K562 (cell line): ENCODE data around the gene NOTO. TPM values are rescaled to one million over a fixed set of nuclear protein-coding genes. Genes with fewer than 3 reads are reported as not detected.

Experiments
- ATF7 ChIP-seq: fragments of 450-650 bp; IDR thresholded peaks from 2 replicates; pipeline ENCODE4 v1.7.1; 2014; ENCODE audit warnings: mild to moderate bottlenecking, moderate library complexity
- BHLHE40 ChIP-seq: IDR thresholded peaks from 2 replicates; pipeline ENCODE4 v1.6.1; 2011; ENCODE audit warnings: low read length, improper control_type of control experiment
- CBFA2T2 ChIP-seq: fragments of 450-650 bp; conservative IDR thresholded peaks from 2 replicates; pipeline ENCODE4 v1.6.1; 2017; ENCODE audit warnings: mild to moderate bottlenecking
- CBX2 ChIP-seq: fragments of 200-600 bp; sonication (generic); IDR thresholded peaks from one replicate; pipeline ENCODE4 v1.6.1; 2012; ENCODE audit warnings: mild to moderate bottlenecking, low read length, inconsistent platforms; ENCODE audit not compliant: insufficient read depth, poor library complexity, severe bottlenecking
- EP300 ChIP-seq: IDR thresholded peaks from 2 replicates; pipeline ENCODE4 v1.6.1; 2012; ENCODE audit warnings: low read length, improper control_type of control experiment
- GTF2E2 ChIP-seq: fragments of 200-800 bp; sonication (Bioruptor generic); IDR thresholded peaks from 2 replicates; pipeline ENCODE4 v1.6.1; 2016; ENCODE audit warnings: missing genetic modification characterization, missing compliant biosample characterization
- HMG20A ChIP-seq: fragments of 450-650 bp; formaldehyde crosslinking; conservative IDR thresholded peaks from 2 replicates; pipeline ENCODE4 v1.4.0; 2020; ENCODE audit warnings: mild to moderate bottlenecking, mixed read lengths
- HMG20B ChIP-seq: fragments of 250-450 bp; sonication (Bioruptor Pico); IDR thresholded peaks from 2 replicates; pipeline ENCODE4 v1.5.0; 2021; ENCODE audit warnings: mild to moderate bottlenecking
- HOXB6 ChIP-seq: fragments of 250-450 bp; sonication (Bioruptor Pico); IDR thresholded peaks from 2 replicates; pipeline ENCODE4 v1.5.1; 2022; ENCODE audit warnings: mild to moderate bottlenecking, borderline replicate concordance
- MED1 ChIP-seq: sonication (generic); formaldehyde crosslinking; IDR thresholded peaks from 2 replicates; pipeline ENCODE4 v1.8.1; 2023; ENCODE audit warnings: missing genetic modification reagents, borderline replicate concordance
- NONO ChIP-seq, 2 experiments: fragments of 200-400 bp in 1 of 2; fragments of 450-650 bp in 1 of 2; formaldehyde crosslinking in 1 of 2; IDR thresholded peaks; 2 replicates each; pipeline ENCODE4 v1.6.1; 2017; ENCODE audit warnings: low read depth in 2 of 2, mild to moderate bottlenecking in 2 of 2, moderate library complexity in 2 of 2, low read length in 1 of 2
- NR3C1 ChIP-seq: sonication (generic); formaldehyde crosslinking; IDR thresholded peaks from 2 replicates; pipeline ENCODE4 v1.8.1; 2022; ENCODE audit warnings: missing genetic modification reagents
- PRMT5 ChIP-seq: sonication (generic); formaldehyde crosslinking; IDR thresholded peaks from 2 replicates; pipeline ENCODE4 v1.5.0; 2020; ENCODE audit warnings: missing genetic modification reagents
- SMAD3 ChIP-seq: fragments of 450-650 bp; formaldehyde crosslinking; conservative IDR thresholded peaks from 2 replicates; pipeline ENCODE4 v1.4.0; 2020; ENCODE audit warnings: mild to moderate bottlenecking
- TAL1 ChIP-seq: fragments of 450-650 bp; IDR thresholded peaks from 2 replicates; pipeline ENCODE4 v1.6.1; 2016; ENCODE audit warnings: mild to moderate bottlenecking
- TEAD2 ChIP-seq: fragments of 450-650 bp; IDR thresholded peaks from 2 replicates; pipeline ENCODE4 v1.6.1; 2016; ENCODE audit warnings: missing genetic modification characterization, control low read depth, missing compliant biosample characterization
- ZNF134 ChIP-seq: fragments of 250-450 bp; sonication (Bioruptor Pico); conservative IDR thresholded peaks from 2 replicates; pipeline ENCODE4 v1.4.0; 2020
- ZNF165 ChIP-seq: fragments of 250-450 bp; sonication (Bioruptor Pico); IDR thresholded peaks from 2 replicates; pipeline ENCODE4 v1.4.0; 2020; ENCODE audit warnings: borderline replicate concordance
- ZNF197 ChIP-seq: fragments of 200-800 bp; sonication (Bioruptor generic); IDR thresholded peaks from 2 replicates; pipeline ENCODE4 v1.6.1; 2016; ENCODE audit warnings: low read depth, missing genetic modification characterization, missing compliant biosample characterization
- ZNF212 ChIP-seq: fragments of 450-650 bp; formaldehyde crosslinking; IDR thresholded peaks from 2 replicates; pipeline ENCODE4 v1.4.0; 2020; ENCODE audit warnings: mild to moderate bottlenecking
- ZNF239 ChIP-seq: fragments of 250-450 bp; sonication (Bioruptor Pico); IDR thresholded peaks from 2 replicates; pipeline ENCODE4 v1.4.0; 2020; ENCODE audit warnings: mild to moderate bottlenecking
- ZNF384 ChIP-seq: IDR thresholded peaks from 2 replicates; pipeline ENCODE4 v1.6.1; 2012; ENCODE audit warnings: low read depth, low read length, improper control_type of control experiment
- ZSCAN29 ChIP-seq: fragments of 450-650 bp; IDR thresholded peaks from 2 replicates; pipeline ENCODE4 v1.6.1; 2017
- polyA plus RNA-seq, 8 experiments: library from polyadenylated mRNA; depleted of rRNA in 4 of 8; stranded (reverse) in 5 of 8; unstranded in 3 of 8; fragments of >200 nt; fragmentation: Nextera tagmentation in 2 of 8; fragmentation: Illumina TruSeq in 1 of 8; extraction: Ambion mirVana in 2 of 8; extraction: Trizol in 1 of 8; gene quantifications; 2 replicates each; pipeline versions ENCODE4 v1.2.1 to v1.2.3, GENCODE V29; 2011 to 2014; ENCODE audit warnings: inconsistent platforms in 1 of 8, missing spikeins in 1 of 8
- total RNA-seq, 7 experiments: library from RNA; depleted of rRNA in 6 of 7; stranded (reverse); fragments of >200 nt in 6 of 7; fragmentation: Illumina TruSeq in 2 of 7; extraction: Trizol in 2 of 7; gene quantifications; 2 replicates each; pipeline versions ENCODE4 v1.2.1 to v1.2.3, GENCODE V29; 2011 to 2021; ENCODE audit warnings: low replicate concordance in 1 of 7
- TF ChIP-seq, protein P1 (sequence below), 2 experiments: fragments of 450-650 bp in 1 of 2; sonication (generic) in 1 of 2; formaldehyde crosslinking in 1 of 2; IDR thresholded peaks in 1 of 2; conservative IDR thresholded peaks in 1 of 2; 2 replicates each; pipeline versions ENCODE4 v1.6.1 to v1.8.1; 2016 to 2023; ENCODE audit warnings: mild to moderate bottlenecking in 2 of 2, moderate library complexity in 2 of 2, inconsistent platforms in 1 of 2, missing genetic modification reagents in 1 of 2
- TF ChIP-seq, protein P2 (sequence below): fragments of 250-450 bp; sonication (Bioruptor Pico); IDR thresholded peaks from 2 replicates; pipeline ENCODE4 v1.8.0; 2022; ENCODE audit warnings: inconsistent platforms
- TF ChIP-seq, protein P3 (sequence below): fragments of 450-650 bp; IDR thresholded peaks from 2 replicates; pipeline ENCODE4 v1.6.1; 2016; ENCODE audit warnings: antibody characterized with exemption

NOTO gene
- total and polyA plus RNA-seq, 9 of the 15 experiments (the other 6 are each of a cell fraction or from before 2014, with no cell fraction given): not detected

DNA sequence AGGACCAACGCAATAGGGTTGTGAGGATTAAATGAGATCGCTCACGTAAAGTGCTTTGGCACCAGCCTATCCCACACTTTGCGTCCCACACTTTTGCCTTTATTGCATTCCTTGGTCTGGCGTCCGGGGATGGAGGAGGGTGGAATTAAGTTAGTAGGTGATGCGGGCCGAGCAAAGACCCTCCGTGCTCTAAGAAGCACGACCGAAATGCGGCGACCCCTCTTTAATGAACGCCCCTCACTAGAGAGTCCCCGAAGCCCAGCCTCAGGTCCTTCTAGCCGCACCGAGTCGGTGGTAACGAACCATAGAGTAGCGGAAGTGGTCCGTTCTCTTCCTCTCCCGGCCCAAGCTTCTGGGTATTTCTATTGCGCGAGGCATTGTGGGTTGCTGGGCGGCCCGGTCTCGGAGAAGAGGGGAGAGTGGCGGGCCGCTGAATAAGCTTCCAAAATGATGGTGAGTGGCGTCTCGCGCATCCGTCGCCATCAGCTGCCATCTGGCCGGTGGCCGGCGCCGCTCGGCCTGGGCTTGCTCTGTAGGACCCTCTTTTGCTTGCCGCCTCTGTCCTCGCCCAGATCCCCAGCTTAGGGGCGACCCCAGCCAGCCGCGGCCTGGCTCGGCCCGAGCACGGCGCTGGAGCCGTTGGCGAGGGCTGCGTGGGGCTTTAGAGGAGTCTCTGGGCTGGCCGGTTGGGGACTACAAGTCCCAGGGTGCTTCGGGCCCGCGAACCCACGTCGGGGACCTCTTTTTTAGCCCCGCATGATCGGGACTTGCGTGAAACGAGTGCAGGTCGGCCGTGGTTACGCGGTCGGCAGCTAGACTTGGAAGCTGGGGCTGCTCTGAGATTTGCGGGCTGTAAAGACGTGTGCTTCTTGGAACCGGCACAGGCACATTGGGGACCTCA, 31.8 kb downstream of the NOTO start, which contains the start of gene CCT7 (continued):
- TF ChIP-seq PRMT5 (CRISPR knock-in tag) (no peak), HOXB6 (CRISPR knock-in tag) (no peak), NR3C1 (CRISPR knock-in tag) (0 out of 2 replicates have a peak, but pooled peaks have one; percentile 60), ZNF165 (CRISPR knock-in tag) (no peak), CBFA2T2 (no peak), BHLHE40 (no peak), ZNF197 (CRISPR knock-in tag) (no peak), MED1 (CRISPR knock-in tag) (no peak), GTF2E2 (tag) (peak; percentile 84; the same call in 1 of the 2 replicates), TEAD2 (tag) (no peak), ZNF384 (no peak), CBX2 (no peak), NONO (IDR thresholded peaks at IDR 0.05; ENCODE audit: low read depth in 2 of 2, low read length in 1 of 2) (peak in 1 of 2 experiments; percentile 75; a peak in 1 of 4 replicates), ZSCAN29 (peak; percentile 70; the same call in 1 of the 2 replicates), ATF7 (peak; percentile 68; the same call in 1 of the 2 replicates), EP300 (peak; percentile 9; the same call in 1 of the 2 replicates), HMG20B (CRISPR knock-in tag) (no peak), HMG20A (CRISPR knock-in tag) (no peak), ZNF134 (CRISPR knock-in tag) (0 out of 2 replicates have a peak, but pooled peaks have one; percentile 34), ZNF212 (no peak), ZNF239 (CRISPR knock-in tag) (no peak), TAL1 (no peak), SMAD3 (no peak)
- TF ChIP-seq, protein P1, sequence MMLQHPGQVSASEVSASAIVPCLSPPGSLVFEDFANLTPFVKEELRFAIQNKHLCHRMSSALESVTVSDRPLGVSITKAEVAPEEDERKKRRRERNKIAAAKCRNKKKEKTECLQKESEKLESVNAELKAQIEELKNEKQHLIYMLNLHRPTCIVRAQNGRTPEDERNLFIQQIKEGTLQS (IDR thresholded peaks at IDR 0.05): no peak
- TF ChIP-seq, protein P1 (CRISPR knock-in tag; conservative IDR thresholded peaks at IDR 0.05): 0 out of 2 replicates have a peak, but pooled peaks have one; percentile 61
- TF ChIP-seq, protein P2, sequence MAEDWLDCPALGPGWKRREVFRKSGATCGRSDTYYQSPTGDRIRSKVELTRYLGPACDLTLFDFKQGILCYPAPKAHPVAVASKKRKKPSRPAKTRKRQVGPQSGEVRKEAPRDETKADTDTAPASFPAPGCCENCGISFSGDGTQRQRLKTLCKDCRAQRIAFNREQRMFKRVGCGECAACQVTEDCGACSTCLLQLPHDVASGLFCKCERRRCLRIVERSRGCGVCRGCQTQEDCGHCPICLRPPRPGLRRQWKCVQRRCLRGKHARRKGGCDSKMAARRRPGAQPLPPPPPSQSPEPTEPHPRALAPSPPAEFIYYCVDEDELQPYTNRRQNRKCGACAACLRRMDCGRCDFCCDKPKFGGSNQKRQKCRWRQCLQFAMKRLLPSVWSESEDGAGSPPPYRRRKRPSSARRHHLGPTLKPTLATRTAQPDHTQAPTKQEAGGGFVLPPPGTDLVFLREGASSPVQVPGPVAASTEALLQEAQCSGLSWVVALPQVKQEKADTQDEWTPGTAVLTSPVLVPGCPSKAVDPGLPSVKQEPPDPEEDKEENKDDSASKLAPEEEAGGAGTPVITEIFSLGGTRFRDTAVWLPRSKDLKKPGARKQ (CRISPR knock-in tag): no peak
- TF ChIP-seq, protein P3, sequence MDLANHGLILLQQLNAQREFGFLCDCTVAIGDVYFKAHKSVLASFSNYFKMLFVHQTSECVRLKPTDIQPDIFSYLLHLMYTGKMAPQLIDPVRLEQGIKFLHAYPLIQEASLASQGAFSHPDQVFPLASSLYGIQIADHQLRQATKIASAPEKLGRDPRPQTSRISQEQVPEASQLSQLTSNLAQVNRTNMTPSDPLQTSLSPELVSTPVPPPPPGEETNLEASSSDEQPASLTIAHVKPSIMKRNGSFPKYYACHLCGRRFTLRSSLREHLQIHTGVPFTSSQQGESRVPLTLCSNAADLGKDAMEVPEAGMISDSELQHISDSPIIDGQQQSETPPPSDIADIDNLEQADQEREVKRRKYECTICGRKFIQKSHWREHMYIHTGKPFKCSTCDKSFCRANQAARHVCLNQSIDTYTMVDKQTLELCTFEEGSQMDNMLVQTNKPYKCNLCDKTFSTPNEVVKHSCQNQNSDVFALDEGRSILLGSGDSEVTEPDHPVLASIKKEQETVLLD: no peak
